ENCODE measurements around the gene B3GLCT. TPM values are rescaled to one million over a fixed set of nuclear protein-coding genes. Genes with fewer than 3 reads are reported as not detected.
A peak's percentile ranks its signal among the peaks of the same experiment; 100 is the strongest.
"Not testable (repeated sequence)": the region's sequence is repeated elsewhere in the genome, so short reads cannot be mapped to it uniquely, and the experiment has no call there.

B3GLCT gene
- polyA plus RNA-seq, 1 donor: 21.5 TPM

- DNase-seq: no peak
Observed at GRCh38 chr13:31276421-31276820, 76.6 kb downstream of the B3GLCT start.

GRCh38 chr13:31278869-31279268, 79.1 kb downstream of the B3GLCT start:
- DNase-seq: no peak

GRCh38 chr13:31282741-31283455, 83.1 kb downstream of the B3GLCT start:
- DNase-seq: no peak

GRCh38 chr13:31286930-31287329, 87.2 kb downstream of the B3GLCT start:
- DNase-seq: no peak

- DNase-seq: no peak
Observed at GRCh38 chr13:31301119-31301518, 101.3 kb downstream of the B3GLCT start.

- no peak for DNase-seq
Observed at GRCh38 chr13:31310356-31310755, 110.6 kb downstream of the B3GLCT start.

- no peak for DNase-seq
Observed at GRCh38 chr13:31310786-31311185, 111.0 kb downstream of the B3GLCT start.

- no peak for DNase-seq
Observed at GRCh38 chr13:31311921-31312320, 112.1 kb downstream of the B3GLCT start.

- no peak for DNase-seq
Observed at GRCh38 chr13:31314961-31315360, 115.2 kb downstream of the B3GLCT start.

- DNase-seq: no peak
Observed at GRCh38 chr13:31320946-31321345, 121.2 kb downstream of the B3GLCT start.

- no peak for DNase-seq
Observed at GRCh38 chr13:31321457-31321856, 121.7 kb downstream of the B3GLCT start.

GRCh38 chr13:31322026-31322425, 122.3 kb downstream of the B3GLCT start:
- DNase-seq: no peak

GRCh38 chr13:31322702-31323405, 123.1 kb downstream of the B3GLCT start:
- no peak for DNase-seq

- no peak for DNase-seq
Observed at GRCh38 chr13:31327182-31327860, 127.5 kb downstream of the B3GLCT start.

- DNase-seq: peak; percentile 63
Observed at GRCh38 chr13:31328549-31329235, 128.9 kb downstream of the B3GLCT start.

- DNase-seq: no peak
Observed at GRCh38 chr13:31330236-31330635, 130.5 kb downstream of the B3GLCT start.

GRCh38 chr13:31331068-31331467, 131.3 kb downstream of the B3GLCT start:
- DNase-seq: no peak

- DNase-seq: no peak
Observed at GRCh38 chr13:31334547-31334946, 134.8 kb downstream of the B3GLCT start.

GRCh38 chr13:31334994-31335557, 135.3 kb downstream of the B3GLCT start:
- no peak for DNase-seq

- not testable (repeated sequence) for DNase-seq
Observed at GRCh38 chr13:31339616-31340015, 139.8 kb downstream of the B3GLCT start.

- DNase-seq: not testable (repeated sequence)
Observed at GRCh38 chr13:31340848-31341247, 141.1 kb downstream of the B3GLCT start.

- no peak for DNase-seq
Observed at GRCh38 chr13:31346891-31347290, 147.1 kb downstream of the B3GLCT start.
